HG03066 (cell line): ENCODE data around the gene HSPB6.
A peak's percentile ranks its signal among the peaks of the same experiment; 100 is the strongest.

Experiments used
- ATAC-seq: cut with Tn5 transposase; IDR thresholded peaks from one replicate; pipeline ENCODE4 v1.9.1; 2021; ENCODE audit warnings: low read depth; ENCODE audit not compliant: unreplicated experiment

Gene HSPB6

GRCh38 chr19:35718345-35719041 lies 38.3 kb downstream of the HSPB6 start:
- ATAC-seq = no peak

- peak; percentile 42 for ATAC-seq
These were observed 39.0 kb downstream of the HSPB6 start, which contains the start of gene KMT2B for GRCh38 chr19:35717665-35718344. TSS of gene KMT2B (plus strand) at chr19:35718003. CDS start at chr19:35718019, 16 bp downstream.

- ATAC-seq = peak; percentile 44
These were observed 39.8 kb downstream of the HSPB6 start for GRCh38 chr19:35716801-35717664.

- no peak for ATAC-seq
These were observed 40.6 kb downstream of the HSPB6 start for GRCh38 chr19:35715981-35716800.

GRCh38 chr19:35715355-35715809 lies 41.4 kb downstream of the HSPB6 start:
- ATAC-seq = no peak

- no peak for ATAC-seq
These were observed 42.1 kb downstream of the HSPB6 start for GRCh38 chr19:35714601-35715354.

GRCh38 chr19:35713904-35714495 lies 42.8 kb downstream of the HSPB6 start:
- ATAC-seq = no peak

GRCh38 chr19:35713506-35713850 lies 43.4 kb downstream of the HSPB6 start:
- no peak for ATAC-seq

GRCh38 chr19:35712567-35713505 lies 44.0 kb downstream of the HSPB6 start:
- ATAC-seq = no peak

GRCh38 chr19:35710784-35711723 lies 45.8 kb downstream of the HSPB6 start:
- no peak for ATAC-seq

GRCh38 chr19:35708391-35708790 lies 48.4 kb downstream of the HSPB6 start:
- no peak for ATAC-seq
